Measurements from ENCODE around the gene JKAMP. TPM values are rescaled to one million over a fixed set of nuclear protein-coding genes. Genes with fewer than 3 reads are reported as not detected.
"Not testable (repeated sequence)": the region's sequence is repeated elsewhere in the genome, so short reads cannot be mapped to it uniquely, and the experiment has no call there.

Gene JKAMP
- 10 to 100 TPM; 13.3 to 31.9 (median 17.7) TPM for polyA plus RNA-seq

GRCh38 chr14:59483819-59484638, at the start of gene JKAMP, which contains the start of gene L3HYPDH:
Gene JKAMP, plus strand, starts transcription at chr14:59484517. Its CDS starts 73 bp downstream, at chr14:59484590.
Gene L3HYPDH, minus strand, starts transcription at chr14:59484408. Its CDS starts 92 bp downstream, at chr14:59484316.
- 0% methylated on average over 80 to 92 of the region's 92 CpGs for WGBS, 3 donors
- H3K27ac ChIP-seq (ENCODE audit: low read depth, low read length): no peak within 1 kb of the TSS

GRCh38 chr14:59435101-59435500, 49.2 kb upstream of the JKAMP start:
- no peak overlapping the region for H3K27ac ChIP-seq (ENCODE audit: low read depth, low read length)

GRCh38 chr14:59435987-59436386, 48.3 kb upstream of the JKAMP start:
- no peak overlapping the region for H3K27ac ChIP-seq (ENCODE audit: low read depth, low read length)
- WGBS, 3 donors: 47 to 97% (median 68%) methylated on average over 1 of the region's 1 CpG

More at GRCh38 chr14:59435101-59435500, 49.2 kb upstream of the JKAMP start:
- 82 to 87% (median 86%) methylated on average over 3 of the region's 3 CpGs for WGBS, 3 donors

- H3K27ac ChIP-seq (ENCODE audit: low read depth, low read length): no peak overlapping the region
- 79 to 97% (median 80%) methylated on average over 1 of the region's 1 CpG for WGBS, 3 donors
Measured at GRCh38 chr14:59438195-59438647, 46.1 kb upstream of the JKAMP start.

- no peak overlapping the region for H3K27ac ChIP-seq (ENCODE audit: low read depth, low read length)
- 37 to 68% (median 50%) methylated on average over 5 of the region's 5 CpGs for WGBS, 3 donors
Measured at GRCh38 chr14:59439256-59439965, 44.9 kb upstream of the JKAMP start.

GRCh38 chr14:59448673-59449072, 35.6 kb upstream of the JKAMP start:
- 63 to 96% (median 78%) methylated on average over 2 of the region's 2 CpGs for WGBS, 3 donors
- not testable (repeated sequence) for H3K27ac ChIP-seq (ENCODE audit: low read depth, low read length)

GRCh38 chr14:59450716-59451115, 33.6 kb upstream of the JKAMP start:
- H3K27ac ChIP-seq (ENCODE audit: low read depth, low read length): no peak overlapping the region
- 96 to 99% (median 97%) methylated on average over 3 of the region's 3 CpGs for WGBS, 3 donors

GRCh38 chr14:59451849-59452248, 32.5 kb upstream of the JKAMP start:
- WGBS, 3 donors: 91 to 97% (median 93%) methylated on average over 1 of the region's 1 CpG
- H3K27ac ChIP-seq (ENCODE audit: low read depth, low read length): no peak overlapping the region

- 44 to 61% (median 46%) methylated on average over 2 of the region's 2 CpGs for WGBS, 3 donors
- no peak overlapping the region for H3K27ac ChIP-seq (ENCODE audit: low read depth, low read length)
Measured at GRCh38 chr14:59454139-59454538, 30.2 kb upstream of the JKAMP start.

- WGBS, 3 donors: 76 to 88% (median 88%) methylated on average over 1 of the region's 1 CpG
- no peak overlapping the region for H3K27ac ChIP-seq (ENCODE audit: low read depth, low read length)
Measured at GRCh38 chr14:59455411-59455810, 28.9 kb upstream of the JKAMP start.

GRCh38 chr14:59458486-59458885, 25.8 kb upstream of the JKAMP start:
- WGBS, 3 donors: 93 to 96% (median 95%) methylated on average over 2 of the region's 2 CpGs
- no peak overlapping the region for H3K27ac ChIP-seq (ENCODE audit: low read depth, low read length)

- WGBS, 3 donors: 86 to 97% (median 90%) methylated on average over 1 of the region's 1 CpG
- H3K27ac ChIP-seq (ENCODE audit: low read depth, low read length): no peak overlapping the region
Measured at GRCh38 chr14:59460378-59460777, 23.9 kb upstream of the JKAMP start.

GRCh38 chr14:59461891-59462290, 22.4 kb upstream of the JKAMP start:
- no peak overlapping the region for H3K27ac ChIP-seq (ENCODE audit: low read depth, low read length)
- 89 to 95% (median 93%) methylated on average over 1 of the region's 1 CpG for WGBS, 3 donors

GRCh38 chr14:59463787-59464485, 20.4 kb upstream of the JKAMP start:
- 36 to 42% (median 37%) methylated on average over 57 to 60 of the region's 60 CpGs for WGBS, 3 donors

GRCh38 chr14:59464486-59465315, 19.6 kb upstream of the JKAMP start:
- H3K27ac ChIP-seq (ENCODE audit: low read depth, low read length): no peak overlapping the region
- 0 to 1% (median 0%) methylated on average over 96 to 103 of the region's 105 CpGs for WGBS, 3 donors

More at GRCh38 chr14:59463787-59464485, 20.4 kb upstream of the JKAMP start:
- no peak overlapping the region for H3K27ac ChIP-seq (ENCODE audit: low read depth, low read length)

GRCh38 chr14:59465316-59466135, 18.8 kb upstream of the JKAMP start, which contains the start of gene GPR135:
Gene GPR135, minus strand, starts transcription at chr14:59465380. Its CDS starts 154 bp downstream, at chr14:59465226.
- WGBS, 3 donors: 19 to 21% (median 19%) methylated on average over 32 to 40 of the region's 40 CpGs
- H3K27ac ChIP-seq (ENCODE audit: low read depth, low read length): no peak within 1 kb of the TSS

- no peak overlapping the region for H3K27ac ChIP-seq (ENCODE audit: low read depth, low read length)
- 45 to 91% (median 83%) methylated on average over 1 of the region's 1 CpG for WGBS, 3 donors
Measured at GRCh38 chr14:59474172-59474571, 10.1 kb upstream of the JKAMP start.
